Skeletal muscle satellite cell (primary cell): ENCODE data around the gene ANKRD18A. TPM values are rescaled to one million over a fixed set of nuclear protein-coding genes. Genes with fewer than 3 reads are reported as not detected.

Experiments
- H3K27me3 ChIP-seq: 2 replicates; pipeline ENCODE4 v1.7.0; 2013; ENCODE audit warnings: low read length; ENCODE audit not compliant: control insufficient read depth, insufficient read depth
- H3K36me3 ChIP-seq: 2 replicates; pipeline ENCODE4 v1.7.0; 2013; ENCODE audit warnings: mild to moderate bottlenecking, control low read depth, low read length; ENCODE audit not compliant: insufficient read depth
- H3K4me1 ChIP-seq: 2 replicates; pipeline ENCODE4 v1.7.0; 2013; ENCODE audit warnings: low read length; ENCODE audit not compliant: control insufficient read depth, insufficient read depth
- H3K4me2 ChIP-seq: 2 replicates; pipeline ENCODE4 v1.7.0; 2013; ENCODE audit warnings: mild to moderate bottlenecking, low read length
- H3K4me3 ChIP-seq: 2 replicates; pipeline ENCODE4 v1.7.0; 2013; ENCODE audit warnings: low read length
- H3K9ac ChIP-seq: 2 replicates; pipeline ENCODE4 v1.7.0; 2013; ENCODE audit warnings: mild to moderate bottlenecking, low read depth, low read length, moderate library complexity
- H3K9me3 ChIP-seq: replicated peaks from 2 replicates; pipeline ENCODE4 v1.7.0; 2013; ENCODE audit warnings: mild to moderate bottlenecking, control low read depth, low read length
- total RNA-seq: library from RNA; depleted of rRNA; stranded (reverse); fragments of >200 nt; gene quantifications from 2 replicates; pipeline ENCODE4 v1.2.3, GENCODE V29; 2012; rRNA removed

The ANKRD18A gene
- total RNA-seq, result not detected in 2 replicates

GRCh38 chr9:38620483-38621433, at the start of gene ANKRD18A:
ANKRD18A (minus strand) TSS chr9:38620596; CDS start chr9:38620285, 311 bp downstream.
- Histone ChIP-seq H3K9ac (peak within 1 kb of the TSS; percentile 64), H3K4me1 (peaks cover 23% of the 10 kb centered on the region), H3K9me3 (no peaks in the 10 kb centered on the region), H3K36me3 (no peaks in the 10 kb centered on the region), H3K4me3 (peak within 1 kb of the TSS; percentile 69), H3K4me2 (peak within 1 kb of the TSS; percentile 88), H3K27me3 (peaks cover 30% of the 10 kb centered on the region)

- H3K4me2 ChIP-seq, result no peak overlapping the region
- H3K4me3 ChIP-seq, result no peak overlapping the region
- H3K27me3 ChIP-seq, result no peaks in the 10 kb centered on the region
- no peak overlapping the region for H3K9ac ChIP-seq
- peaks cover 19% of the 10 kb centered on the region for H3K4me1 ChIP-seq
- no peaks in the 10 kb centered on the region for H3K36me3 ChIP-seq
- H3K9me3 ChIP-seq, result no peaks in the 10 kb centered on the region
These were observed 48.5 kb upstream of the ANKRD18A start for GRCh38 chr9:38668791-38669466.

DNA sequence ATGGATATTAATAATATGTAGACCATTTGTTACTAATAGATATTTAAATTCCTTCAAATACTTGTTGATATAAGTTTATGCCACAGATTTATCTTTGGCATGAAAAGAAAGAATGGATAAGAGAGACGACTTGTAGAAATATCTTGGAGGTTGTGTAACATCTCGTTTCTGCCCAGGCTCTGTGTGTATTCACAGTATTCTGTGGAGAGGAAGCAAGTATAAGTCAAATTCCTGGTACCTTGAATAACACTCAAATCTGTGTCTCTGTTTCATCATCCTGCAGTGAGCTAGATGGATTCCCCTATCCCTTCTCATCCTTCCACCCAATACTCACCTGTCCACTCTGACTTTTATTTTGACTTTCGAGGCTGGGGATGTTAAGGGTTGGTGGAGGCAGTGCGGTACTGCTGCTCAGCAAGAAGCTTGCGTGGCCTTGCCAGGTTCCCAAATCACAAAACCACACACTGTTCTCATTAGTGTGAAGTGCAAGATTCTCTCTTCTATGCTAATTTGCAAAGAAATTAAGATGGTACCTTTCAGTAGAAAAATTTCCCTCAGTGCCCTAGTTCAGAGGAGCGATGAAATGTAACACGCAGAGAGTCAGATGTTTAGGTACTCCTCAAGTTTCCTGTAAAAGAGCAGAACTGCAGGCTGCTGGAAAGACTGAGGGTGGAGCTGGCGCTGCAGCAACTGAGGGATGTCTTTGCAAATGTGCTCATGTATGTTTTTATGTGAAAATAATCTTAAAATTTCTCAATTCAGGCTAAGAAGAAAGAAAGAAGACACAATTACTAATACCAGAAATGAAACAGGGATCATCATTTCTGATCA, 42.6 kb upstream of the ANKRD18A start:
- no peaks in the 10 kb centered on the region for H3K36me3 ChIP-seq

GRCh38 chr9:38659538-38659937, 39.1 kb upstream of the ANKRD18A start:
- H3K36me3 ChIP-seq, result no peaks in the 10 kb centered on the region
- no peak overlapping the region for H3K4me3 ChIP-seq
- peaks cover 8% of the 10 kb centered on the region for H3K27me3 ChIP-seq
- H3K4me1 ChIP-seq, result no peaks in the 10 kb centered on the region
- no peak overlapping the region for H3K4me2 ChIP-seq
- H3K9ac ChIP-seq, result no peak overlapping the region
- H3K9me3 ChIP-seq, result no peaks in the 10 kb centered on the region

More for the DNA sequence above, 42.6 kb upstream of the ANKRD18A start:
- Histone ChIP-seq H3K4me3 (no peak overlapping the region), H3K4me2 (no peak overlapping the region), H3K4me1 (no peaks in the 10 kb centered on the region), H3K9me3 (no peaks in the 10 kb centered on the region), H3K27me3 (no peaks in the 10 kb centered on the region), H3K9ac (no peak overlapping the region)

DNA sequence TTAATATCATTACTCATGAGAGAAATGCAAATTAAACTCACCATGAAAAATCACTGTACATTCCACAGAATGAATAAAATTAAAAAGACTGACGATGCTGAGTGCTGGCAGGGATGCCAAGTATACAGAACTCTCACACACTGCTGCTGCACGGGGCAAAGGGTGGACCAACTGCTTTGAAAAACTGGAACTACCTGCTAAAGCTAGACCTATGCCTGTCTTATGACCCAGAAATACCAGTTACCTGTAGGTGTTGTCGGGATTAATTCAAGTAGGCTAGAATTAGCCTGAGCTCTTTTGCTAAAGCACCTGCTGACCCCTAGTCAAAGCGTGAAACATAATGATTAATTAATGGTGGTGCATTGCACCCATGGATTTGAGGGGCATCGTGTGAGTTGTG, 36.5 kb upstream of the ANKRD18A start:
- Histone ChIP-seq H3K9ac (no peak overlapping the region), H3K4me1 (no peaks in the 10 kb centered on the region), H3K4me2 (no peak overlapping the region), H3K4me3 (no peak overlapping the region), H3K9me3 (no peaks in the 10 kb centered on the region), H3K36me3 (no peaks in the 10 kb centered on the region), H3K27me3 (peaks cover 20% of the 10 kb centered on the region)

DNA sequence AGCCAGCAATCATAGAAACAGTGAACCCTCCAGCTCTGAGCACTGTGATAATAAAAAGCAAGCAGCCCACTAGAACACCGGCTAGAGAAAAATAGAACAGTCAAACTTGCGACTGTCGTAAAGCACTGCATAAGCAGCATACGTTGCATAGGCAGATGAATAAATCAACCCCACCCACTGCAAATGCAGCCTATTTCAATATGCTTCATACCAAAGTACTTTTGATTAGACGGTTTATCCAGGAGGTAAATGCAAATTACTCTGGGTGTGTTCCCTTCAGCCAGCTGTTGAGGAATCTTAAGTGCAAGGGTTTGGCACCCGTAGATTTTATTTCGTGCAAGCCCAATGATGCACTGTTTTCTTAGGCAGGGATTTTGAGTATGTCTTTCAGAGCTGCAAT, 32.1 kb upstream of the ANKRD18A start:
- Histone ChIP-seq H3K4me1 (no peaks in the 10 kb centered on the region), H3K4me3 (no peak overlapping the region), H3K4me2 (no peak overlapping the region), H3K36me3 (no peaks in the 10 kb centered on the region), H3K9ac (no peak overlapping the region), H3K27me3 (peaks cover 20% of the 10 kb centered on the region), H3K9me3 (no peaks in the 10 kb centered on the region)

DNA sequence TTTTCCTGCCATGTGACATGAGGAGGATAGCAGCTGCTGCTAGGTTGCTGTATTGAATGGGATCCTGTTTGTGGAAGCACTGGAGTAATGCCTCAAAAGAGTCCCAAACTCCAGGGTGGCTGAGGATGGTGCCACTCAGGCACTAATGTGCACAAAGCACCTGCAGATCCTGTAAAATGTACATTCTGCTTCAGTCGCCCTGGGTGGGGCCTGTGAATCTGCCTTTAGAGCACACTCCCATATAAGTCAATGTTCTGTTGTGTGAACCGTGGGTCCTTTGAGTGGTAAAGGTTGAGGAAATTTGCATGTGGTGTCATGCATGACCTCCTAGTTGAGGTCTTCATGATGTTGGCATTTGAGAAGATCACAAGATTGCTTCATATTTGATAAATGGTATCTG, 31.6 kb upstream of the ANKRD18A start:
- Histone ChIP-seq H3K4me1 (no peaks in the 10 kb centered on the region), H3K36me3 (no peaks in the 10 kb centered on the region), H3K4me3 (no peak overlapping the region), H3K27me3 (peaks cover 20% of the 10 kb centered on the region), H3K9ac (no peak overlapping the region), H3K9me3 (no peaks in the 10 kb centered on the region), H3K4me2 (no peak overlapping the region)

GRCh38 chr9:38651400-38652042, 31.1 kb upstream of the ANKRD18A start:
- Histone ChIP-seq H3K9me3 (no peaks in the 10 kb centered on the region), H3K27me3 (peaks cover 20% of the 10 kb centered on the region), H3K4me1 (no peaks in the 10 kb centered on the region), H3K4me2 (no peak overlapping the region), H3K9ac (no peak overlapping the region), H3K36me3 (no peaks in the 10 kb centered on the region), H3K4me3 (no peak overlapping the region)

DNA sequence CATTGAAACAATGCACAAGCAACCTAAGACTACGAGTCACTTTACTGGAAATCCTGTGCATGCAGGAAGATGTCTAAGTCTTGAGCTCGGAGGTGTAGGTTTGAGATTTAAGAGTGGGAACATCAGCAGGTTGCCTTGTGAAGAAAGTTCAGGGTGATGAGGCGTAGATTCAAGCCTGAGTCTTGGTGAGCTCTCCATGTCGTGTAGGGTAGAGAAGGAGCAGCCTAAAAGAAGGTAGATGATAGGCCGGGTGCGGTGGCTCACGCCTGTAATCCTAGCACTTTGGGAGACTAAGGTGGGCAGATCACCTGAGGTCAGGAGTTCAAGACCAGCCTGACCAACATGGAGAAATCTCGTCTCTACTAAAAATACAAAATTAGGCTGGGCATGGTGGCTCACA, 30.2 kb upstream of the ANKRD18A start:
- Histone ChIP-seq H3K4me1 (no peaks in the 10 kb centered on the region), H3K4me2 (no peak overlapping the region), H3K4me3 (no peak overlapping the region), H3K9me3 (no peaks in the 10 kb centered on the region), H3K9ac (no peak overlapping the region), H3K36me3 (no peaks in the 10 kb centered on the region), H3K27me3 (peaks cover 12% of the 10 kb centered on the region)

DNA sequence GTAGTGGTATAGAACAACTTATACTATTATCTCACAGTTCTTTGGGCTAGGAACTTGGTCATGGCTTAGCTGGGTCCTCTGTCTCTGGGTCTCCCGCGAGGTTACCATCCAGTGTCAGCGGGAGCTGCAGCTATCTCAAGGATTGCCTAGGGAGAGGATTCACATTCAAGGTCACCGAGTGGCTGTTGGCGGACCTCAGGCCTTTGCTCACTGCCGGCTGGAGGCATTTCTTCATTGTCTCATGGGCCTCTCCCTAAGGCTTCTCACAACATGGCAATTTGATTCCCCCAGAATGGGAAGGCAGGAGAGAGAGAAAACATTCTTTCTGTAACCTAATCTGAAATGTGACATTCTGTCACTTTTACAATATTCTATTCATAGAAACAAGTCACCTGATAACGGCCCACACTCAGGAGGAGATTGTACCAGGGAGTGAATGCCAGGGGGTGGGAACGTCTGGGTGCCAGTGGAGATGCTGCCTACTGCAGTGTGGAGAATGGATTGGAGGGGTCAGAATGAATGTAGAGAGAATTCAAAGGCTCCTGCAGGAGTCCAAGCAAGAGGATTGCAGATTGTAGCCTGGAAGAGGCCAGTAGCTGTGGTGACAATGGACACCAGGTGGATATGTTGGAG, 29.5 kb upstream of the ANKRD18A start:
- Histone ChIP-seq H3K4me1 (no peaks in the 10 kb centered on the region), H3K27me3 (peaks cover 12% of the 10 kb centered on the region), H3K4me2 (no peak overlapping the region)

More for the DNA sequence above, 29.5 kb upstream of the ANKRD18A start:
- H3K9me3 ChIP-seq, result no peaks in the 10 kb centered on the region
- H3K9ac ChIP-seq, result no peak overlapping the region
- no peaks in the 10 kb centered on the region for H3K36me3 ChIP-seq
- no peak overlapping the region for H3K4me3 ChIP-seq
